ENCODE measurements around the gene DDOST.
"Not testable (repeated sequence)": the region's sequence is repeated elsewhere in the genome, so short reads cannot be mapped to it uniquely, and the experiment has no call there.

The DDOST gene

GRCh38 chr1:20611652-20612051 lies 49.5 kb downstream of the DDOST start:
- Histone ChIP-seq H2AFZ (ENCODE audit: low read depth, low read length, severe bottlenecking) (no peak overlapping the region), H3K4me2 (ENCODE audit: low read depth, low read length, poor library complexity, severe bottlenecking) (no peak overlapping the region), H3K4me3 (ENCODE audit: insufficient read depth, low read length, poor library complexity, severe bottlenecking) (no peak overlapping the region), H3K27ac (ENCODE audit: low read depth, low read length) (no peak overlapping the region), H3K36me3 (ENCODE audit: low read length) (no peaks in the 10 kb centered on the region), H3K27me3 (ENCODE audit: low read length) (no peaks in the 10 kb centered on the region), H4K20me1 (ENCODE audit: low read depth, low read length) (no peaks in the 10 kb centered on the region), H3K79me2 (ENCODE audit: insufficient read depth, low read length) (no peaks in the 10 kb centered on the region), H3K9me3 (ENCODE audit: insufficient read depth, low read length) (no peaks in the 10 kb centered on the region), H3K9ac (ENCODE audit: low read length) (no peak overlapping the region), H3F3A (ENCODE audit: insufficient read depth) (no peaks in the 10 kb centered on the region; the same call in 1 of the 2 replicates), H3K9me2 (replicated peaks; ENCODE audit: insufficient read depth, low read length) (no peaks in the 10 kb centered on the region)
- TF ChIP-seq EZH2phosphoT487 (conservative IDR thresholded peaks at IDR 0.05; ENCODE audit: low read length): no peak
- TF ChIP-seq, protein P1, sequence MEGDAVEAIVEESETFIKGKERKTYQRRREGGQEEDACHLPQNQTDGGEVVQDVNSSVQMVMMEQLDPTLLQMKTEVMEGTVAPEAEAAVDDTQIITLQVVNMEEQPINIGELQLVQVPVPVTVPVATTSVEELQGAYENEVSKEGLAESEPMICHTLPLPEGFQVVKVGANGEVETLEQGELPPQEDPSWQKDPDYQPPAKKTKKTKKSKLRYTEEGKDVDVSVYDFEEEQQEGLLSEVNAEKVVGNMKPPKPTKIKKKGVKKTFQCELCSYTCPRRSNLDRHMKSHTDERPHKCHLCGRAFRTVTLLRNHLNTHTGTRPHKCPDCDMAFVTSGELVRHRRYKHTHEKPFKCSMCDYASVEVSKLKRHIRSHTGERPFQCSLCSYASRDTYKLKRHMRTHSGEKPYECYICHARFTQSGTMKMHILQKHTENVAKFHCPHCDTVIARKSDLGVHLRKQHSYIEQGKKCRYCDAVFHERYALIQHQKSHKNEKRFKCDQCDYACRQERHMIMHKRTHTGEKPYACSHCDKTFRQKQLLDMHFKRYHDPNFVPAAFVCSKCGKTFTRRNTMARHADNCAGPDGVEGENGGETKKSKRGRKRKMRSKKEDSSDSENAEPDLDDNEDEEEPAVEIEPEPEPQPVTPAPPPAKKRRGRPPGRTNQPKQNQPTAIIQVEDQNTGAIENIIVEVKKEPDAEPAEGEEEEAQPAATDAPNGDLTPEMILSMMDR (IDR thresholded peaks at IDR 0.05; ENCODE audit: insufficient read depth, low read length, poor library complexity, severe bottlenecking): no peak

- Histone ChIP-seq H4K20me1 (ENCODE audit: low read depth, low read length) (no peaks in the 10 kb centered on the region), H3K79me2 (ENCODE audit: insufficient read depth, low read length) (no peaks in the 10 kb centered on the region), H3K27me3 (ENCODE audit: low read length) (no peaks in the 10 kb centered on the region), H3K9ac (ENCODE audit: low read length) (no peak overlapping the region), H3K27ac (ENCODE audit: low read depth, low read length) (no peak overlapping the region), H3K9me2 (replicated peaks; ENCODE audit: insufficient read depth, low read length) (no peaks in the 10 kb centered on the region), H3K9me3 (ENCODE audit: insufficient read depth, low read length) (no peaks in the 10 kb centered on the region), H3F3A (ENCODE audit: insufficient read depth) (no peaks in the 10 kb centered on the region; the same call in 1 of the 2 replicates), H3K4me3 (ENCODE audit: insufficient read depth, low read length, poor library complexity, severe bottlenecking) (no peak overlapping the region), H3K4me2 (ENCODE audit: low read depth, low read length, poor library complexity, severe bottlenecking) (no peak overlapping the region), H3K36me3 (ENCODE audit: low read length) (no peaks in the 10 kb centered on the region), H2AFZ (ENCODE audit: low read depth, low read length, severe bottlenecking) (no peak overlapping the region)
- TF ChIP-seq, protein P1 (IDR thresholded peaks at IDR 0.05; ENCODE audit: insufficient read depth, low read length, poor library complexity, severe bottlenecking): no peak
- no peak for TF ChIP-seq EZH2phosphoT487 (conservative IDR thresholded peaks at IDR 0.05; ENCODE audit: low read length)
Observed at GRCh38 chr1:20610970-20611369, 50.2 kb downstream of the DDOST start.

- Histone ChIP-seq H2AFZ (ENCODE audit: low read depth, low read length, severe bottlenecking) (no peak overlapping the region), H3K4me2 (ENCODE audit: low read depth, low read length, poor library complexity, severe bottlenecking) (no peak overlapping the region), H3K4me3 (ENCODE audit: insufficient read depth, low read length, poor library complexity, severe bottlenecking) (no peak overlapping the region), H4K20me1 (ENCODE audit: low read depth, low read length) (no peaks in the 10 kb centered on the region), H3K9me2 (replicated peaks; ENCODE audit: insufficient read depth, low read length) (no peaks in the 10 kb centered on the region), H3F3A (ENCODE audit: insufficient read depth) (no peaks in the 10 kb centered on the region; the same call in 1 of the 2 replicates), H3K27me3 (ENCODE audit: low read length) (no peaks in the 10 kb centered on the region), H3K36me3 (ENCODE audit: low read length) (no peaks in the 10 kb centered on the region), H3K79me2 (ENCODE audit: insufficient read depth, low read length) (no peaks in the 10 kb centered on the region), H3K27ac (ENCODE audit: low read depth, low read length) (no peak overlapping the region), H3K9me3 (ENCODE audit: insufficient read depth, low read length) (no peaks in the 10 kb centered on the region), H3K9ac (ENCODE audit: low read length) (no peak overlapping the region)
- TF ChIP-seq EZH2phosphoT487 (conservative IDR thresholded peaks at IDR 0.05; ENCODE audit: low read length): no peak
- TF ChIP-seq, protein P1 (IDR thresholded peaks at IDR 0.05; ENCODE audit: insufficient read depth, low read length, poor library complexity, severe bottlenecking): no peak
Observed at GRCh38 chr1:20609541-20609940, 51.6 kb downstream of the DDOST start.

DNA sequence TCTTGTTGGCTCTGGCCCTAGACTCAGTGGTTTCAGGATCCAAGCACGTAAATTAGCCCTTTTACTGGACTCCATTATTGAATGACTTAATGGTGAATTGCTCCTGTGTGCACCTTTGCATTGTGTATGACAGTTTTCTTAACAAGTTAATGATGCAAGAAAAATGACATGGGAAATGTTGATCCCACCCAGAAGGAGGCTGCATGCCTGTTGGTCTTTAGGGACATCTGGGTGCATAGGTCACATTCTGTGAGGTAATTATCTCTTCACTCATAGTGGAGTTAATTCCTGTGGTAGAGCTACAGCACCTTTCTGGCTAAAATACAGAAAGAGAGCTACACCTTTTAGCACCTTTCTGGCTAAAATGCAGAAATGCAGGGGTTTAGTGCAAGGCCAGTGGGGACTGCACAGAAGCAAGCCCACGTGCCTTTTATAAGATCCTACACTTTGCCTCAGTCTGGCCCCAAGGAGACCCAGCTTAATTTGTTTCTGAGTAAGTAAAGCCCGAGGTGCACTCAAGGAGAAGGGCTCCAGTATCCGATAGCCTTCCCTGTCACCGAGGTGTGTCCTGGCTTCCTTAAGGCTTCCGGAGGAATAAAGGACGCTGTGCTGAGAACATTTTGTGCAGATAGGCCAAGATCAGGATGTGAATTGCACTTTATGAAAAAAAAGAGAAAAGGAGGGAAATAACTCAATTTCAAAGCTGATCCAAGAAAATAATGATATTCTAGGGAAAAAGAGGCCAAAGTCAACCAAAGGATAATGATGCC lies 54.2 kb downstream of the DDOST start:
- not testable (repeated sequence) for H2AFZ ChIP-seq (ENCODE audit: low read depth, low read length, severe bottlenecking); H3K36me3 ChIP-seq (ENCODE audit: low read length); H3K79me2 ChIP-seq (ENCODE audit: insufficient read depth, low read length); H3K4me3 ChIP-seq (ENCODE audit: insufficient read depth, low read length, poor library complexity, severe bottlenecking); H3K9ac ChIP-seq (ENCODE audit: low read length); H3K9me3 ChIP-seq (ENCODE audit: insufficient read depth, low read length); H3K27me3 ChIP-seq (ENCODE audit: low read length); H3K27ac ChIP-seq (ENCODE audit: low read depth, low read length); H4K20me1 ChIP-seq (ENCODE audit: low read depth, low read length); H3F3A ChIP-seq (ENCODE audit: insufficient read depth); H3K9me2 ChIP-seq (replicated peaks; ENCODE audit: insufficient read depth, low read length); H3K4me2 ChIP-seq (ENCODE audit: low read depth, low read length, poor library complexity, severe bottlenecking)

Data from SU-DHL-6 (cell line).